ENCODE data around the gene TGIF2.

The TGIF2 gene

DNA sequence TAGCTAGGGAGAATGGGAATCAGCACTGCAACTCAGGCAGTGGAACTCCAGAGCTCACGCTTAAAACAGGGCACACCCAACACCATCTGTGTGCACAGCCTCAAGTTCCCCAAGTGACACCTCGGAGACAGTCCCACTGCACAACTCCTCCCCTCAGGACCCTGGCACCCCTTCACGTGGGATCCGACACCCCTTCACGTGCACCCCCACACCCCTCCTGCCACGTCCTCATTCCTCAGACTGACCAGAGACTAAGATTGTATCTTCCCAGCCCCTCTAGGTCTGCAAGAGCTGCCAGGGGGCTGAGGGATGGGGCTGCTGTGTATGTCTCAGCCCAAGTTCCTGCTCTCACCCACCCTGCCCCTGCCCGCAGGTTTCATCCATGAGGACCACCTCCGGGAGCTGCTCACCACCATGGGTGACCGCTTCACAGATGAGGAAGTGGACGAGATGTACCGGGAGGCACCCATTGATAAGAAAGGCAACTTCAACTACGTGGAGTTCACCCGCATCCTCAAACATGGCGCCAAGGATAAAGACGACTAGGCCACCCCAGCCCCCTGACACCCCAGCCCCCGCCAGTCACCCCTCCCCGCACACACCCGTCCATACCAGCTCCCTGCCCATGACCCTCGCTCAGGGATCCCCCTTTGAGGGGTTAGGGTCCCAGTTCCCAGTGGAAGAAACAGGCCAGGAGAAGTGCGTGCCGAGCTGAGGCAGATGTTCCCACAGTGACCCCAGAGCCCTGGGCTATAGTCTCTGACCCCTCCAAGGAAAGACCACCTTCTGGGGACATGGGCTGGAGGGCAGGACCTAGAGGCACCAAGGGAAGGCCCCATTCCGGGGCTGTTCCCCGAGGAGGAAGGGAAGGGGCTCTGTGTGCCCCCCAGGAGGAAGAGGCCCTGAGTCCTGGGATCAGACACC lies 24.4 kb upstream of the TGIF2 start:
- Histone ChIP-seq H3K18ac (ENCODE audit: low read depth in 1 of 2, low read length in 2 of 2) (no peak overlapping the region), H3K23ac (ENCODE audit: low read length in 2 of 2) (no peak overlapping the region), H2BK5ac (ENCODE audit: low read depth, low read length, poor library complexity, severe bottlenecking) (no peak overlapping the region), H3K4me1 (ENCODE audit: control insufficient read depth, insufficient read depth, low read depth, low read length) (peaks cover 19% of the 10 kb centered on the region), H3K27me3 (ENCODE audit: control insufficient read depth in 1 of 2, insufficient read depth in 1 of 2, low read length in 2 of 2) (no peaks in the 10 kb centered on the region), H3K79me1 (replicated peaks; ENCODE audit: low read length, poor library complexity, severe bottlenecking) (peaks cover 8% of the 10 kb centered on the region), H3K4me2 (ENCODE audit: low read length, poor library complexity, severe bottlenecking) (no peak overlapping the region), H4K8ac (ENCODE audit: low read length) (no peak overlapping the region), H3K9me3 (ENCODE audit: control insufficient read depth, low read length) (no peaks in the 10 kb centered on the region), H2BK120ac (ENCODE audit: low read depth, low read length) (no peak overlapping the region), H3K36me3 (ENCODE audit: control insufficient read depth in 1 of 2, insufficient read depth in 2 of 2, low read depth in 1 of 2, low read length in 2 of 2) (peaks cover 47 to 57% of the 10 kb centered on the region in 2 experiments), H3K14ac (ENCODE audit: low read length in 2 of 2) (no peak overlapping the region), H2AFZ (ENCODE audit: low read depth, low read length) (no peak overlapping the region), H4K91ac (ENCODE audit: low read length) (no peak overlapping the region), H3K4me3 (ENCODE audit: insufficient read depth in 1 of 2, low read depth in 1 of 2, low read length in 2 of 2) (no peak overlapping the region), H3K27ac (ENCODE audit: low read length, poor library complexity, severe bottlenecking) (no peak overlapping the region), H3K9ac (ENCODE audit: low read length) (no peak overlapping the region), H2AK5ac (ENCODE audit: low read length, severe bottlenecking) (no peak overlapping the region), H2BK15ac (ENCODE audit: low read depth, poor library complexity, severe bottlenecking) (no peak overlapping the region), H2BK12ac (ENCODE audit: low read length in 2 of 2) (no peak overlapping the region), H3K4ac (ENCODE audit: low read depth in 1 of 2, low read length in 2 of 2) (no peak overlapping the region)
- DNase-seq: no peak
- WGBS: 94% methylated on average over 23 of the region's 23 CpGs

- Histone ChIP-seq H2AK5ac (ENCODE audit: low read length, severe bottlenecking) (no peak overlapping the region), H2BK120ac (ENCODE audit: low read depth, low read length) (no peak overlapping the region), H4K91ac (ENCODE audit: low read length) (no peak overlapping the region), H3K9ac (ENCODE audit: low read length) (peak overlapping the region; percentile 48), H3K14ac (ENCODE audit: low read length in 2 of 2) (no peak overlapping the region), H4K8ac (ENCODE audit: low read length) (no peak overlapping the region), H3K4me3 (ENCODE audit: insufficient read depth in 1 of 2, low read depth in 1 of 2, low read length in 2 of 2) (no peak overlapping the region), H3K23ac (ENCODE audit: low read length in 2 of 2) (no peak overlapping the region), H2BK12ac (ENCODE audit: low read length in 2 of 2) (no peak overlapping the region), H2AFZ (ENCODE audit: low read depth, low read length) (no peak overlapping the region), H2BK15ac (ENCODE audit: low read depth, poor library complexity, severe bottlenecking) (no peak overlapping the region), H3K4ac (ENCODE audit: low read depth in 1 of 2, low read length in 2 of 2) (no peak overlapping the region), H3K27ac (ENCODE audit: low read length, poor library complexity, severe bottlenecking) (no peak overlapping the region), H3K4me2 (ENCODE audit: low read length, poor library complexity, severe bottlenecking) (no peak overlapping the region), H3K18ac (ENCODE audit: low read depth in 1 of 2, low read length in 2 of 2) (no peak overlapping the region), H3K9me3 (ENCODE audit: control insufficient read depth, low read length) (no peaks in the 10 kb centered on the region), H3K36me3 (ENCODE audit: control insufficient read depth in 1 of 2, insufficient read depth in 2 of 2, low read depth in 1 of 2, low read length in 2 of 2) (peaks cover 46 to 55% of the 10 kb centered on the region in 2 experiments), H2BK5ac (ENCODE audit: low read depth, low read length, poor library complexity, severe bottlenecking) (no peak overlapping the region), H3K27me3 (ENCODE audit: control insufficient read depth in 1 of 2, insufficient read depth in 1 of 2, low read length in 2 of 2) (no peaks in the 10 kb centered on the region), H3K4me1 (ENCODE audit: control insufficient read depth, insufficient read depth, low read depth, low read length) (peaks cover 13% of the 10 kb centered on the region), H3K79me1 (replicated peaks; ENCODE audit: low read length, poor library complexity, severe bottlenecking) (peaks cover 8% of the 10 kb centered on the region)
- no peak for DNase-seq
- 95% methylated on average over 8 of the region's 9 CpGs for WGBS
These were observed 23.8 kb upstream of the TGIF2 start for GRCh38 chr20:36549628-36549941.

DNA sequence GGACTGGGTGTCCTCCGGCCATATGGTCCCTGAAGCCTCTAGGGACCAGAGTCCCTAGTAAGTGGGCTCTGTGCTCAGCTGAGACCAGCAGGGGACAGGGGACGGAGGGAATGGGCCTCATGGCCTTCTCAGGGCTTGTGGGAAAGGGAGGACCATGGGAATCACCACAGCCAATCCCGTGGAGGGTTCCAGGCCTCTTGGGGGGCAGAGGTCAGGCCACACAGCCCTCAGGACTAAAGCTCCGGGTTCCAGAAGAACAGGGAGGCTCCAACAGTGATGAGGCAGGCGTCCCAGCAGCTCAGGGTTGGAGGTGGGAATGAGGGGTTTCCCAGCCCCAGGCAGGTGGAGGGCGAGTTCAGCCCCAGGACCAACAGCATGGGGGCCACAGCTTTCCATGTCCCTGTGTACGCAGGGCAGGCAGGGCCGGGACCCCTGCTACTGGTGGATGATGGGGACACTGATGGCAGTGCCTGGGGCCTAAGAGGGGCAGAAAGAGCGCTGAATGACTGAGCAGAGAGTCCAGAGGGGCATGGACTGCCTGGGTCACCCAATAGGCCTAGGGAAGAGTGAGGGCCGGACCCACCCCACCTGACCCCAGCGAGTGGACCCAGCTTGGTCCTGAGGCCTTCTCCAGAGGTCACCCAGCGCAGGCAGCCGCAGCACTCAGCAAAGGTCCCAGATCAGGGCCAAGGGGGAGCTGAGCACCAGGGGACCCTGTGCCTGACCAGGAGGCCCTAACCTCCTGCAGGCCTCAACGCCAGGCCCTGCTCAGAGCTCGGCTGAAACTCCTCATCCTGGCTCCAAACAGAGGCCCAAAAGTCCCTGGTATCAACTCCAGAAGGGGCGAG lies 23.2 kb upstream of the TGIF2 start:
- Histone ChIP-seq H2BK15ac (ENCODE audit: low read depth, poor library complexity, severe bottlenecking) (no peak overlapping the region), H2BK5ac (ENCODE audit: low read depth, low read length, poor library complexity, severe bottlenecking) (no peak overlapping the region), H3K4me3 (ENCODE audit: insufficient read depth in 1 of 2, low read depth in 1 of 2, low read length in 2 of 2) (no peak overlapping the region), H2BK120ac (ENCODE audit: low read depth, low read length) (no peak overlapping the region), H3K14ac (ENCODE audit: low read length in 2 of 2) (no peak overlapping the region), H3K79me1 (replicated peaks; ENCODE audit: low read length, poor library complexity, severe bottlenecking) (peaks cover 8% of the 10 kb centered on the region), H3K27ac (ENCODE audit: low read length, poor library complexity, severe bottlenecking) (no peak overlapping the region), H2BK12ac (ENCODE audit: low read length in 2 of 2) (no peak overlapping the region), H3K18ac (ENCODE audit: low read depth in 1 of 2, low read length in 2 of 2) (no peak overlapping the region), H4K91ac (ENCODE audit: low read length) (no peak overlapping the region), H3K36me3 (ENCODE audit: control insufficient read depth in 1 of 2, insufficient read depth in 2 of 2, low read depth in 1 of 2, low read length in 2 of 2) (peaks cover 41 to 50% of the 10 kb centered on the region in 2 experiments), H3K4ac (ENCODE audit: low read depth in 1 of 2, low read length in 2 of 2) (no peak overlapping the region), H3K27me3 (ENCODE audit: control insufficient read depth in 1 of 2, insufficient read depth in 1 of 2, low read length in 2 of 2) (no peaks in the 10 kb centered on the region), H3K9me3 (ENCODE audit: control insufficient read depth, low read length) (no peaks in the 10 kb centered on the region), H2AFZ (ENCODE audit: low read depth, low read length) (no peak overlapping the region), H3K9ac (ENCODE audit: low read length) (peak overlapping the region; percentile 48), H3K23ac (ENCODE audit: low read length in 2 of 2) (no peak overlapping the region), H4K8ac (ENCODE audit: low read length) (peak overlapping the region; percentile 1), H3K4me2 (ENCODE audit: low read length, poor library complexity, severe bottlenecking) (no peak overlapping the region), H2AK5ac (ENCODE audit: low read length, severe bottlenecking) (no peak overlapping the region), H3K4me1 (ENCODE audit: control insufficient read depth, insufficient read depth, low read depth, low read length) (peaks cover 8% of the 10 kb centered on the region)
- DNase-seq: no peak
- 83% methylated on average over 16 of the region's 16 CpGs for WGBS

- H2BK15ac ChIP-seq (ENCODE audit: low read depth, poor library complexity, severe bottlenecking): no peak overlapping the region
- H3K18ac ChIP-seq (ENCODE audit: low read depth in 1 of 2, low read length in 2 of 2): no peak overlapping the region
- H4K8ac ChIP-seq (ENCODE audit: low read length): peak overlapping the region; percentile 1
- no peak overlapping the region for H3K4me3 ChIP-seq (ENCODE audit: insufficient read depth in 1 of 2, low read depth in 1 of 2, low read length in 2 of 2)
- peaks cover 8% of the 10 kb centered on the region for H3K4me1 ChIP-seq (ENCODE audit: control insufficient read depth, insufficient read depth, low read depth, low read length)
- 86% methylated on average over 14 of the region's 15 CpGs for WGBS
- H3K36me3 ChIP-seq (ENCODE audit: control insufficient read depth in 1 of 2, insufficient read depth in 2 of 2, low read depth in 1 of 2, low read length in 2 of 2): peaks cover 39 to 44% of the 10 kb centered on the region in 2 experiments
- no peak overlapping the region for H3K27ac ChIP-seq (ENCODE audit: low read length, poor library complexity, severe bottlenecking)
- no peak overlapping the region for H2BK5ac ChIP-seq (ENCODE audit: low read depth, low read length, poor library complexity, severe bottlenecking)
- H3K79me1 ChIP-seq (replicated peaks; ENCODE audit: low read length, poor library complexity, severe bottlenecking): peaks cover 8% of the 10 kb centered on the region
- H2AK5ac ChIP-seq (ENCODE audit: low read length, severe bottlenecking): no peak overlapping the region
- DNase-seq: no peak
- no peak overlapping the region for H3K4me2 ChIP-seq (ENCODE audit: low read length, poor library complexity, severe bottlenecking)
- no peak overlapping the region for H4K91ac ChIP-seq (ENCODE audit: low read length)
- peak overlapping the region; percentile 48 for H3K9ac ChIP-seq (ENCODE audit: low read length)
- no peak overlapping the region for H2AFZ ChIP-seq (ENCODE audit: low read depth, low read length)
- no peak overlapping the region for H3K4ac ChIP-seq (ENCODE audit: low read depth in 1 of 2, low read length in 2 of 2)
- H2BK12ac ChIP-seq (ENCODE audit: low read length in 2 of 2): no peak overlapping the region
- no peak overlapping the region for H3K14ac ChIP-seq (ENCODE audit: low read length in 2 of 2)
- H2BK120ac ChIP-seq (ENCODE audit: low read depth, low read length): no peak overlapping the region
- H3K23ac ChIP-seq (ENCODE audit: low read length in 2 of 2): no peak overlapping the region
- H3K27me3 ChIP-seq (ENCODE audit: control insufficient read depth in 1 of 2, insufficient read depth in 1 of 2, low read length in 2 of 2): no peaks in the 10 kb centered on the region
- no peaks in the 10 kb centered on the region for H3K9me3 ChIP-seq (ENCODE audit: control insufficient read depth, low read length)
These were observed 22.6 kb upstream of the TGIF2 start for GRCh38 chr20:36550790-36551299.

All from mesenchymal stem cell (in vitro differentiated cells and primary cell).